K562 (cell line): ENCODE data around the gene SPTBN4. TPM values are rescaled to one million over a fixed set of nuclear protein-coding genes. Genes with fewer than 3 reads are reported as not detected.

Source experiments
- BCOR ChIP-seq: fragments of 450-650 bp; IDR thresholded peaks from 2 replicates; pipeline ENCODE4 v1.6.1; 2016
- CXXC5 ChIP-seq: fragments of 250-450 bp; sonication (Bioruptor Pico); IDR thresholded peaks from 2 replicates; pipeline ENCODE4 v1.8.0; 2022; ENCODE audit warnings: inconsistent platforms, mild to moderate bottlenecking, moderate library complexity
- E2F1 ChIP-seq: sonication (generic); formaldehyde crosslinking; IDR thresholded peaks from 2 replicates; pipeline ENCODE4 v1.8.1; 2023; ENCODE audit warnings: mild to moderate bottlenecking, missing genetic modification reagents, moderate library complexity
- ELF1 ChIP-seq: fragments of 200-800 bp; sonication (Bioruptor generic); IDR thresholded peaks from 2 replicates; pipeline ENCODE4 v1.6.1; 2016; ENCODE audit warnings: missing genetic modification characterization, missing compliant biosample characterization
- ERF ChIP-seq: fragments of 450-650 bp; formaldehyde crosslinking; IDR thresholded peaks from 2 replicates; pipeline ENCODE4 v1.4.0; 2020; ENCODE audit warnings: mild to moderate bottlenecking, mixed read lengths
- IFI16 ChIP-seq: fragments of 250-450 bp; sonication (Bioruptor Pico); IDR thresholded peaks from 2 replicates; pipeline ENCODE4 v2.1.2; 2022; ENCODE audit warnings: mild to moderate bottlenecking, inconsistent platforms
- KAT8 ChIP-seq: fragments of 450-650 bp; IDR thresholded peaks from 2 replicates; pipeline ENCODE4 v1.6.1; 2016; ENCODE audit warnings: low read depth, mild to moderate bottlenecking
- KHSRP ChIP-seq: fragments of 450-650 bp; IDR thresholded peaks from 2 replicates; pipeline ENCODE4 v1.6.1; 2017
- KLF10 ChIP-seq: fragments of 250-450 bp; sonication (Bioruptor Pico); IDR thresholded peaks from 2 replicates; pipeline ENCODE4 v1.6.1; 2021; ENCODE audit warnings: matching md5 sums
- MCM2 ChIP-seq: fragments of 450-650 bp; IDR thresholded peaks from 2 replicates; pipeline ENCODE4 v1.6.1; 2017; ENCODE audit warnings: low read depth, mild to moderate bottlenecking
- PHF20 ChIP-seq: fragments of 450-650 bp; IDR thresholded peaks from 2 replicates; pipeline ENCODE4 v1.6.1; 2018; ENCODE audit not compliant: partially characterized antibody
- PTBP1 ChIP-seq: fragments of 200-400 bp; formaldehyde crosslinking; IDR thresholded peaks from 2 replicates; pipeline ENCODE4 v1.6.1; 2017; ENCODE audit warnings: low read depth, low read length
- RB1 ChIP-seq: fragments of 450-650 bp; IDR thresholded peaks from 2 replicates; pipeline ENCODE4 v1.6.1; 2017; ENCODE audit warnings: low read depth, mild to moderate bottlenecking
- RREB1 ChIP-seq: fragments of 250-450 bp; sonication (Bioruptor Pico); IDR thresholded peaks from 2 replicates; pipeline ENCODE4 v1.4.0; 2020
- SAFB2 ChIP-seq: fragments of 200-400 bp; formaldehyde crosslinking; IDR thresholded peaks from 2 replicates; pipeline ENCODE4 v1.6.1; 2018; ENCODE audit warnings: borderline replicate concordance, low read length, low read depth, moderate library complexity; ENCODE audit not compliant: severe bottlenecking
- SRSF7 ChIP-seq: fragments of 200-400 bp; formaldehyde crosslinking; optimal IDR thresholded peaks from 2 replicates; pipeline ENCODE3; 2017; ENCODE audit warnings: mild to moderate bottlenecking, low read depth, low read length
- THRA ChIP-seq: fragments of 450-650 bp; IDR thresholded peaks from 2 replicates; pipeline ENCODE4 v1.6.1; 2017; ENCODE audit warnings: mild to moderate bottlenecking, moderate library complexity
- ZNF766 ChIP-seq: fragments of 200-800 bp; sonication (Bioruptor generic); conservative IDR thresholded peaks from 2 replicates; pipeline ENCODE4 v1.6.1; 2016; ENCODE audit warnings: missing genetic modification characterization, missing compliant biosample characterization
- polyA plus RNA-seq, 8 experiments: library from polyadenylated mRNA; depleted of rRNA in 4 of 8; stranded (reverse) in 5 of 8; unstranded in 3 of 8; fragments of >200 nt; fragmentation: Nextera tagmentation in 2 of 8; fragmentation: Illumina TruSeq in 1 of 8; extraction: Ambion mirVana in 2 of 8; extraction: Trizol in 1 of 8; gene quantifications; 2 replicates each; pipeline versions ENCODE4 v1.2.1 to v1.2.3, GENCODE V29; 2011 to 2014; ENCODE audit warnings: inconsistent platforms in 1 of 8, missing spikeins in 1 of 8
- total RNA-seq, 7 experiments: library from RNA; depleted of rRNA in 6 of 7; stranded (reverse); fragments of >200 nt in 6 of 7; fragmentation: Illumina TruSeq in 2 of 7; extraction: Trizol in 2 of 7; gene quantifications; 2 replicates each; pipeline versions ENCODE4 v1.2.1 to v1.2.3, GENCODE V29; 2011 to 2021; ENCODE audit warnings: low replicate concordance in 1 of 7
- TF ChIP-seq, protein P1 (sequence below): fragments of 450-650 bp; conservative IDR thresholded peaks from 2 replicates; pipeline ENCODE4 v1.6.1; 2016; ENCODE audit warnings: missing genetic modification characterization, low read depth, mild to moderate bottlenecking, control low read depth, missing compliant biosample characterization

The SPTBN4 gene
- total and polyA plus RNA-seq, 9 of the 15 experiments (the other 6 are each of a cell fraction or from before 2014, with no cell fraction given) = 0.01 to 1.5 (median 0.86) TPM

GRCh38 chr19:40420766-40421765, 45.7 kb upstream of the SPTBN4 start (continued):
- TF ChIP-seq, protein P1, sequence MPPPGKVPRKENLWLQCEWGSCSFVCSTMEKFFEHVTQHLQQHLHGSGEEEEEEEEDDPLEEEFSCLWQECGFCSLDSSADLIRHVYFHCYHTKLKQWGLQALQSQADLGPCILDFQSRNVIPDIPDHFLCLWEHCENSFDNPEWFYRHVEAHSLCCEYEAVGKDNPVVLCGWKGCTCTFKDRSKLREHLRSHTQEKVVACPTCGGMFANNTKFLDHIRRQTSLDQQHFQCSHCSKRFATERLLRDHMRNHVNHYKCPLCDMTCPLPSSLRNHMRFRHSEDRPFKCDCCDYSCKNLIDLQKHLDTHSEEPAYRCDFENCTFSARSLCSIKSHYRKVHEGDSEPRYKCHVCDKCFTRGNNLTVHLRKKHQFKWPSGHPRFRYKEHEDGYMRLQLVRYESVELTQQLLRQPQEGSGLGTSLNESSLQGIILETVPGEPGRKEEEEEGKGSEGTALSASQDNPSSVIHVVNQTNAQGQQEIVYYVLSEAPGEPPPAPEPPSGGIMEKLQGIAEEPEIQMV = no peak
- no peak for TF ChIP-seq BCOR
- TF ChIP-seq ZNF766 = no peak
- TF ChIP-seq RREB1 = peak; percentile 43; the same call in 1 of the 2 replicates
- TF ChIP-seq ELF1 = peak; percentile 81
- TF ChIP-seq IFI16 (CRISPR knock-in tag) = no peak
- no peak for TF ChIP-seq PTBP1
- peak; percentile 100 for TF ChIP-seq CXXC5 (CRISPR knock-in tag)
- TF ChIP-seq E2F1 = no peak
- TF ChIP-seq PHF20 = peak; percentile 19
- TF ChIP-seq SRSF7 = no peak
- peak; percentile 82 for TF ChIP-seq RB1
- no peak for TF ChIP-seq KAT8
- no peak for TF ChIP-seq ERF
- TF ChIP-seq KHSRP = no peak
- TF ChIP-seq SAFB2 = no peak
- TF ChIP-seq MCM2 = no peak
- no peak for TF ChIP-seq KLF10 (CRISPR knock-in tag)
- TF ChIP-seq THRA = no peak
